NCI-H1694 treated with DMSO at 0.1 percent for 48 hours (cell line): Measurements from ENCODE around the gene DARS1.
"Not testable (repeated sequence)": the region's sequence is repeated elsewhere in the genome, so short reads cannot be mapped to it uniquely, and the experiment has no call there.

Experiments
- DNase-seq: peaks from one replicate; lab custom pipeline; 2025; lab: John Stamatoyannopoulos, UW

DARS1 gene

GRCh38 chr2:135942936-135943688, 42.3 kb downstream of the DARS1 start:
- DNase-seq = no peak

GRCh38 chr2:135936524-135936923, 48.9 kb downstream of the DARS1 start:
- DNase-seq = no peak

GRCh38 chr2:135935914-135936313, 49.5 kb downstream of the DARS1 start:
- DNase-seq = no peak

DNA sequence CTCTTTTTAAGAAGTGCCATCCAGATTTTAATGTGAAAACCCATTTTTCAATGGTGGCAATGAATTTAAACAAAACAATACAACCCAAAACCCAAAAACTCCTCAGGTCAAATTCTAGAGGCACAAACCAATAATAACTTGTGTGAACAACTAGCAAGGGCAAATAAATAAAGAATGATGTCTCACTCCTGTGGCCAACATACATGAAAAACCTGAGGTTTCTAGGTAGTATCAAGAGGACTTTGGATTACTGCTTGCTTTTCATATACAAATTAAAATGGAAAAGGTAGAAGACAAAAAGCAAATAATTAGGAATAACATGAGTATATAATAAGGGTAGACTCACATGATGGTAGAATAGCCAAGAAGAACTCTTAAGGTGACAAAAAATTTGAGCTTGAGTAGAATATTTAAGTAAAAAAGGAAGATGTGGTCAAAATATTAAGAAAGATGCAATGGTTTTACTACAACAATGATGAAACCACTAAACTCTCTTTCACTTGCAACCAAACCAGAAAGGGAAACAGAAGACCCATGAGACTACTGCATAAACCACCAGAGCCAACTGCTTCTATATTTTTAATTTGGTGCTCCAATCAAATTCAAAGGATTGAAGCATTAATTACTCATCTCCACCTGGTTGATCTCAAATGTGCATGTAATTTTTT, 53.5 kb downstream of the DARS1 start:
- no peak for DNase-seq

- no peak for DNase-seq
These were observed 58.8 kb downstream of the DARS1 start for GRCh38 chr2:135926605-135927004.

DNA sequence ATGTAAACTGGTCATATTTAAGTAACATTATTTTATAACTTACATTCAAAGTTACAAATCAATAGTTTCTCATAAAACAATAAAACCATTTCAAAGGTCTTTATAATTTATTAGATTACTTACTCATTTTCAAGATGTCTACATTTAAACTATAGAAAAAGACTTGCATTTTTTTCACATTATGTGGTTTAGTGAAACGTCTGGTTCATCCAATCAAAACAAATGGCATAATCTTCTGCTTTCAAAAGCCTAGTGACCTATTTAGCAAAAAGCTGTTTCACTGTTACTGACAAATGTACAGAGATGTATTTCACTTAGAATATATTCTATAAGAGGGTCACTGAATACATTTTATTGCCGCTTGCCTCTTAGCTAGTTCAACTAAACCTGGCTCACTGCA, 59.9 kb downstream of the DARS1 start:
- DNase-seq = no peak

GRCh38 chr2:135916207-135916606, 69.2 kb downstream of the DARS1 start:
- DNase-seq = peak; percentile 69

GRCh38 chr2:135914485-135914884, 70.9 kb downstream of the DARS1 start:
- no peak for DNase-seq

- DNase-seq = peak; percentile 39
These were observed 71.6 kb downstream of the DARS1 start for GRCh38 chr2:135913727-135914365.

GRCh38 chr2:135909976-135910375, 75.5 kb downstream of the DARS1 start:
- no peak for DNase-seq

DNA sequence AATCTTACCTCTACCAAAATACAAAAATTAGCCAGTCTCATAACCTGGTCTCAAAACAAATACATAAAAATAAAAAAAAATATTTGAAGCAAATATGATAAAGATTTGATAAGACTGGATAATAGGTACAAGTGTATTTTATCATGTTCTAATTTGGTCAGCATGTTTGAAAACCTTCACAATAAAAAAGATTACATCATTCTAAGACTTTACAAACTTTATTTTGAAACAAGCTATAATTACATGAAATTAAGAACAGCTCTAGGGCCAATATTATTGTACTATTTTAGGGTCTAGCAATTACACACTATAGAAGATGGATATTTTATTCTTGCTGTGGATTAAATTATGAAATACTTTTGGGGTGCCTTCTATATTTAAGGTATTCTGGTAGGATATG, 79.7 kb downstream of the DARS1 start:
- DNase-seq = no peak

DNA sequence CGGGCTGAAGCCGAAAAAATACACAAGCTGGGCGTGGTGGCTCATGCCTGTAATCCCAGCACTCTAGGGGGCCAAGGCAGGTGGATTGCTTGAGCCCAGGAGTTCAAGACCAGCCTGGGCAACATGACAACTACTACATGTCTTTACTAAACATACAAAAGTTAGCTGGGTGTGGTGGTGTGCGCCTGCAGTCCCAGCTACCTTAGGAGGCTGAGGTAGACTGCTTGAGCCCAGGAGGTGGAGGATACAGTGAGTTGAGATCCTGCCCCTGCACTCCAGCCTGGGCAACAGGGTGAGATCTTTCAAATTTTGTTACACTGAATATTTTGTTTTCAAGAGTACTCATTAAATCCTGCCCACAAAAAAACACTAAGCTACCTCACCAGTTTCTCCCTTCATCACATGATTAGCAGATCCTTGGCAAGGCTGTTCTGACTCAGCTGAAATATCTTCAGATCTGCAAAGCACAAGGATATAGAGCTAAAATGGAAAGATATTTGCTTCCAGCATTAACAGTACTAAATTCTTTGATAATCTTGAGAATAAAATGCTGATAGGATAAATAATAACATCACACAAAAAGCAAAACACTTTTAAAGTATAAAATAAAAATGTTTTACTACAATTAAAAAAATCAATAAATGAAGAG, 81.0 kb downstream of the DARS1 start:
- no peak for DNase-seq

- no peak for DNase-seq
These were observed 81.8 kb downstream of the DARS1 start for GRCh38 chr2:135903650-135904049.

GRCh38 chr2:135899567-135899966, 85.9 kb downstream of the DARS1 start:
- DNase-seq = no peak

GRCh38 chr2:135898234-135898786, 87.1 kb downstream of the DARS1 start:
- DNase-seq = no peak

DNA sequence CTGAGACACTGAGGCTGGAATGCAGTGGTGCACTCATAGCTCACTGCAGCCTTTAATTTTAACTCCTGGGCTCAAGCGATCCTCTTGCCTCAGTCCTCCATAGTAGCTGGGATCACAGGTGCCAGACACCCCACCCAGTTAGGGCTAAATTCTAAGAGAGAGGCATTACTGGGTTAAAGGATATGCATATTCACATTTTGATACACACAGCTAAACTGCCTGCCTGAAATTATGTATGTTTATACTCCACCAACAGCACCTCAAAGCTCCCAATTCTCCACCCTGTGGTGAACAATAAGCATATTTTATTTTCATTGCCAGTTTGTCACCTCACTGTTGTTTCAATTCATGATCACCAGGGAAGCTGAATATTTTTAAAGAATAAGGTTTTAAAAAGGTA, 90.5 kb downstream of the DARS1 start:
- DNase-seq = no peak

DNA sequence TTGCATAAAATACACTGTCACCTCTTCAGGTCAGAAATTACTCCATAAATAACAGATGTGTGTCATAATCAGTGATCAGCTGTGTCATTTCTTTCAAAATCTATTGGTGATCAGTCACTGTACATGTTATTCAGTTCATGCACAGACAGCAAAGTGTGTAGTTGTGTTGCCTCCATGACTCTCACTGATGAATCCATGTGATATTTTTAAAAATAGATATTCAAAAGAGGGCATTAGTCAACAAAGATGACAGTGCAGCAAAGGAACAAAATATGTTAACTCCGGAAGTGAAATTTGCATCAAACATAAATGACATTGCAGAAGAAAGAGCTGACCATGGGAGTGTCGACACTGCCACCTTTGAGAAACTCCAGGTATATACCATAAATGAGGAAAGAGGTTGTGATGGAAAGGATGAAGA, 92.0 kb downstream of the DARS1 start:
- DNase-seq = no peak

DNA sequence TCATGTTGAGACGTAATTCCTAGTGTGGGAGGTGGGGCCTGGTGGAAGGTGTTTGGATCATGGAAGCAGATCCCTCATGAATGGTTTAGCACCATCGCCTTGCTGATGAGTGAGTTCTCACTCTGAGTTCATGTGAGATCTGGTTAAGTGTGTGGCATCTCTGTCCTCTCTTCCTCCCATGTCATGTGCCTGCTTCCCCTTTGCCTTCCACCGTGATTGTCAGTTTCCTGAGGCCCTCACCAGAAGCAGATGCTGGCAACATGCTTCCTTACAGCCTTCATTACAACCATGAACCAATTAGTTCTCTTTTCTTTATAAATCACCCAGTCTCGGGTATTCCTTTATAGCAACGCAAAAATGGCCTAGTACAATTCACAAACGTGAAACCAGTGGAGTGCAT, 94.6 kb downstream of the DARS1 start:
- no peak for DNase-seq

DNA sequence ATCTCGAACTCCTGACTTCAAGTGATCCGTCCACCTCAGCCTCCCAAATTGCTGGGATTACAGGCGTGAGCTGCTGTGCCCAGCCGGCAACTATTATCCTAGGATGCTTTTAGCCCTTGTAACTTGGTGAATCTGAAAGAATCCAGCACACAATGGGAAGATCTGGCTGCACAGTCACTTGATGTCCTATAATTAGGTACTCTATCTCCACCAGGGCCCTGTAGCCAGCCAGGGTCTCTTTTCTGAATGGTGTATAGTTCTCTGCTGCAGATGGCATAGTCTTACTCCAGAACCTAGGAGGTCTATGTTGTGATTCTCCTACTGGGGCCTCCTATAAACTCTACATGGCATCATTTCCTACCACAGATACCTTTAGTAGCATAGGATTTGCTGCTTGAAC, 95.3 kb downstream of the DARS1 start:
- no peak for DNase-seq

DNA sequence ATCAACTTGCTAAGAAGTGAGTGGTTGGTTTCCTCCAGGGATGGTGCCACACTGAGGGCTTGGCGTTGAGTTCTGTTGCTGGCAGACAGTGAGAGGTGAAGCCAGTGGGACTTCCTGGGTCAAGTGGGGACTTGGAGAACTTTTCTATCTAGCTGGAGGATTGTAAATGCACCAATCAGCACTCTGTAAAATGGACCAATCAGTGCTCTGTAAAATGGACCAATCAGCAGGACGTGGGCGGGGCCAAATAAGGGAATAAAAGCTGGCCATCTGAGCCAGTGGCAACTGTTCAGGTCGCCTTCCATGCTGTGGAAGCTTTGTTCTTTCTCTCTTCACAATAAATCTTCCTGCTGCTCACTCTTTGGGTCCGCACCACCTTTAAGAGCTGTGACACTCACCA, 96.8 kb downstream of the DARS1 start:
- DNase-seq = not testable (repeated sequence)

- DNase-seq = no peak
These were observed 99.7 kb downstream of the DARS1 start for GRCh38 chr2:135885709-135886108.

DNA sequence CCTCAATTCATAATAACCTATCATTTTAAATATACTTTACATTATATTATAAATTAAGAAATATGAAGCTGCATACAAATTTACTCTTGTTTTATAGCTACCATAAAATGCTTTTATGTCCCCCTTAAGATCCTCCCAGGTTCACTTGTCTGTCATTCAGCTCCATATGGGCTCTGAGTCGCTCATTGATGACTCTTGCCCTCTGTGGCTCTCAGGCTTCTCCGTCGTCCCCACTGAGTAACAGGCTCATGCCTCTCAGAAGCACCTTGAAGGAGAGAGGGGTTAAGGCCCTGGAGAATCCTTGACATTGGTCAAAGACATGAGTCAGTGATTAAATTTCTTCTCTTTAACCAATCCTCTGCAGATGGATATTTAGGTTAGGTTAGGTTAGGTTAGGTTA, 103.0 kb downstream of the DARS1 start:
- DNase-seq = no peak
